ENCODE data around the gene LTB. TPM values are rescaled to one million over a fixed set of nuclear protein-coding genes. Genes with fewer than 3 reads are reported as not detected.

The LTB gene
- total and polyA plus RNA-seq, 9 of the 15 experiments (the other 6 are each of a cell fraction or from before 2014, with no cell fraction given) = 0.07 to 0.51 TPM; not detected in 7

DNA sequence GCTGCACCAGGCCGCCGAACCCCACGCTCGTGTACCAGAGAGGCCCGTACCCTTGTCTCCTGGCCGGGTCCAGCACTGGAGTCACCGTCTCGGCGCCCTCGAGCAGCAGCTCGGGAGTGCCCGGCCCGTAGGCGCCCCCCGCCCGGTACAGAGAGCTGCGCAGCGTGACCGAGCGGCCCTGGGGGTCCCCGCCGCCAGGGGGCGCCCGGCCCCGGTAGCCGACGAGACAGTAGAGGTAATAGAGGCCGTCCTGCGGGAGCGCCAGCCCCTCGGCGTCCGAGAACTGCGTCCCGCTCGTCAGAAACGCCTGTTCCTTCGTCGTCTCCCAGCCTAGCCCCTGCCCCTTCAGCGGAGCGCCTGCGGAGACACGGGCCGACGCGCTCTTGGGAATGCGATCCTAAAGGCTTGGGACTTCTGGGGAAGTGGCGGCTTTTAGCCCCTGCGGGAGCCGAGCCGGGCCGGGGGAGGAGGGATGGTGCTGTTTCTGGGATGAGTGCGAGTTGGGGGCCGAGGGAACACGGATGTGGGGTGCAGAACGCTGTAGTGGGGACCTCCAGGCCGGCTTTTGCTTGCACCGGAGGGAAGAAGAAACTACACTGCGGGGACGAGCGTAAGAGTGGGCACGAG is 1.3 kb downstream of the LTB start (continued):
- TF ChIP-seq FOXO4 (CRISPR knock-in tag; IDR thresholded peaks at IDR 0.05) (no peak), DPF2 (IDR thresholded peaks at IDR 0.05) (no peak), ZKSCAN8 (CRISPR knock-in tag; IDR thresholded peaks at IDR 0.05) (no peak), ZNF239 (CRISPR knock-in tag; IDR thresholded peaks at IDR 0.05) (no peak), ZNF140 (CRISPR knock-in tag; IDR thresholded peaks at IDR 0.05) (no peak), ZFX (CRISPR knock-in tag; IDR thresholded peaks at IDR 0.05) (peak; percentile 93), ZBTB8A (IDR thresholded peaks at IDR 0.05; ENCODE audit: partially characterized antibody) (no peak), OTX1 (CRISPR knock-in tag; IDR thresholded peaks at IDR 0.05) (no peak), ZNF175 (CRISPR knock-in tag; IDR thresholded peaks at IDR 0.05; ENCODE audit: low read depth) (no peak), GTF2A2 (tag; IDR thresholded peaks at IDR 0.05) (no peak), CREM (IDR thresholded peaks at IDR 0.05; ENCODE audit: low read depth) (peak; percentile 87), GATA2 (CRISPR knock-in tag; IDR thresholded peaks at IDR 0.05) (no peak), ZNF324 (CRISPR knock-in tag; IDR thresholded peaks at IDR 0.05) (no peak), SMC3 (conservative IDR thresholded peaks at IDR 0.05; ENCODE audit: insufficient read depth, low read depth, low read length) (peak; percentile 83), MLLT1 (IDR thresholded peaks at IDR 0.05) (peak; percentile 26 to 45; a peak in 1 of 4 replicates), POLR2AphosphoS5 (IDR thresholded peaks at IDR 0.05; ENCODE audit: control insufficient read depth, insufficient read depth, low read depth, low read length) (peak; percentile 36; the same call in 1 of the 2 replicates), CBX5 (IDR thresholded peaks at IDR 0.05; ENCODE audit: borderline replicate concordance, low read depth) (peak; percentile 28; the same call in 1 of the 2 replicates), NELFE (IDR thresholded peaks at IDR 0.05; ENCODE audit: insufficient read depth, insufficient read length) (no peak), CBFB (CRISPR knock-in tag; IDR thresholded peaks at IDR 0.05) (peak; percentile 60; the same call in 1 of the 2 replicates)
- TF ChIP-seq, protein P1, sequence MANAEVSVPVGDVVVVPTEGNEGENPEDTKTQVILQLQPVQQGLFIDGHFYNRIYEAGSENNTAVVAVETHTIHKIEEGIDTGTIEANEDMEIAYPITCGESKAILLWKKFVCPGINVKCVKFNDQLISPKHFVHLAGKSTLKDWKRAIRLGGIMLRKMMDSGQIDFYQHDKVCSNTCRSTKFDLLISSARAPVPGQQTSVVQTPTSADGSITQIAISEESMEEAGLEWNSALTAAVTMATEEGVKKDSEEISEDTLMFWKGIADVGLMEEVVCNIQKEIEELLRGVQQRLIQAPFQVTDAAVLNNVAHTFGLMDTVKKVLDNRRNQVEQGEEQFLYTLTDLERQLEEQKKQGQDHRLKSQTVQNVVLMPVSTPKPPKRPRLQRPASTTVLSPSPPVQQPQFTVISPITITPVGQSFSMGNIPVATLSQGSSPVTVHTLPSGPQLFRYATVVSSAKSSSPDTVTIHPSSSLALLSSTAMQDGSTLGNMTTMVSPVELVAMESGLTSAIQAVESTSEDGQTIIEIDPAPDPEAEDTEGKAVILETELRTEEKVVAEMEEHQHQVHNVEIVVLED (CRISPR knock-in tag; IDR thresholded peaks at IDR 0.05) = peak; percentile 56; the same call in 1 of the 2 replicates
- TF ChIP-seq, protein P2, sequence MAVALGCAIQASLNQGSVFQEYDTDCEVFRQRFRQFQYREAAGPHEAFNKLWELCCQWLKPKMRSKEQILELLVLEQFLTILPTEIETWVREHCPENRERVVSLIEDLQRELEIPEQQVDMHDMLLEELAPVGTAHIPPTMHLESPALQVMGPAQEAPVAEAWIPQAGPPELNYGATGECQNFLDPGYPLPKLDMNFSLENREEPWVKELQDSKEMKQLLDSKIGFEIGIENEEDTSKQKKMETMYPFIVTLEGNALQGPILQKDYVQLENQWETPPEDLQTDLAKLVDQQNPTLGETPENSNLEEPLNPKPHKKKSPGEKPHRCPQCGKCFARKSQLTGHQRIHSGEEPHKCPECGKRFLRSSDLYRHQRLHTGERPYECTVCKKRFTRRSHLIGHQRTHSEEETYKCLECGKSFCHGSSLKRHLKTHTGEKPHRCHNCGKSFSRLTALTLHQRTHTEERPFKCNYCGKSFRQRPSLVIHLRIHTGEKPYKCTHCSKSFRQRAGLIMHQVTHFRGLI (CRISPR knock-in tag; IDR thresholded peaks at IDR 0.05) = no peak
- TF ChIP-seq, protein P3, sequence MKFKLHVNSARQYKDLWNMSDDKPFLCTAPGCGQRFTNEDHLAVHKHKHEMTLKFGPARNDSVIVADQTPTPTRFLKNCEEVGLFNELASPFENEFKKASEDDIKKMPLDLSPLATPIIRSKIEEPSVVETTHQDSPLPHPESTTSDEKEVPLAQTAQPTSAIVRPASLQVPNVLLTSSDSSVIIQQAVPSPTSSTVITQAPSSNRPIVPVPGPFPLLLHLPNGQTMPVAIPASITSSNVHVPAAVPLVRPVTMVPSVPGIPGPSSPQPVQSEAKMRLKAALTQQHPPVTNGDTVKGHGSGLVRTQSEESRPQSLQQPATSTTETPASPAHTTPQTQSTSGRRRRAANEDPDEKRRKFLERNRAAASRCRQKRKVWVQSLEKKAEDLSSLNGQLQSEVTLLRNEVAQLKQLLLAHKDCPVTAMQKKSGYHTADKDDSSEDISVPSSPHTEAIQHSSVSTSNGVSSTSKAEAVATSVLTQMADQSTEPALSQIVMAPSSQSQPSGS (CRISPR knock-in tag; IDR thresholded peaks at IDR 0.05) = no peak

All from K562 (cell line).